C4-2B (cell line): ENCODE data around the gene PPA2.

Experiments
- H3K27ac ChIP-seq: fragments of 450-650 bp; 2 replicates; pipeline ENCODE4 v1.5.1; 2017
- ZFX ChIP-seq: fragments of 450-650 bp; IDR thresholded peaks from 2 replicates; pipeline ENCODE4 v1.6.1; 2017
- TF ChIP-seq, protein P1 (sequence below): fragments of 450-650 bp; conservative IDR thresholded peaks from 2 replicates; pipeline ENCODE4 v1.5.1; 2017; ENCODE audit warnings: mild to moderate bottlenecking

Gene PPA2

GRCh38 chr4:105356194-105356593 lies 117.7 kb downstream of the PPA2 start:
- H3K27ac ChIP-seq: no peak overlapping the region
- TF ChIP-seq, protein P1, sequence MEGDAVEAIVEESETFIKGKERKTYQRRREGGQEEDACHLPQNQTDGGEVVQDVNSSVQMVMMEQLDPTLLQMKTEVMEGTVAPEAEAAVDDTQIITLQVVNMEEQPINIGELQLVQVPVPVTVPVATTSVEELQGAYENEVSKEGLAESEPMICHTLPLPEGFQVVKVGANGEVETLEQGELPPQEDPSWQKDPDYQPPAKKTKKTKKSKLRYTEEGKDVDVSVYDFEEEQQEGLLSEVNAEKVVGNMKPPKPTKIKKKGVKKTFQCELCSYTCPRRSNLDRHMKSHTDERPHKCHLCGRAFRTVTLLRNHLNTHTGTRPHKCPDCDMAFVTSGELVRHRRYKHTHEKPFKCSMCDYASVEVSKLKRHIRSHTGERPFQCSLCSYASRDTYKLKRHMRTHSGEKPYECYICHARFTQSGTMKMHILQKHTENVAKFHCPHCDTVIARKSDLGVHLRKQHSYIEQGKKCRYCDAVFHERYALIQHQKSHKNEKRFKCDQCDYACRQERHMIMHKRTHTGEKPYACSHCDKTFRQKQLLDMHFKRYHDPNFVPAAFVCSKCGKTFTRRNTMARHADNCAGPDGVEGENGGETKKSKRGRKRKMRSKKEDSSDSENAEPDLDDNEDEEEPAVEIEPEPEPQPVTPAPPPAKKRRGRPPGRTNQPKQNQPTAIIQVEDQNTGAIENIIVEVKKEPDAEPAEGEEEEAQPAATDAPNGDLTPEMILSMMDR: no peak
- TF ChIP-seq ZFX: no peak

- no peak for TF ChIP-seq ZFX
- TF ChIP-seq, protein P1: no peak
- H3K27ac ChIP-seq: no peak overlapping the region
Observed at GRCh38 chr4:105352826-105353225, 121.0 kb downstream of the PPA2 start.

GRCh38 chr4:105351861-105352260 lies 122.0 kb downstream of the PPA2 start:
- H3K27ac ChIP-seq: no peak overlapping the region
- TF ChIP-seq, protein P1: no peak
- TF ChIP-seq ZFX: no peak

- no peak overlapping the region for H3K27ac ChIP-seq
- TF ChIP-seq ZFX: no peak
- TF ChIP-seq, protein P1: no peak
Observed at GRCh38 chr4:105350859-105351490, 122.9 kb downstream of the PPA2 start.

GRCh38 chr4:105348719-105349118 lies 125.1 kb downstream of the PPA2 start:
- no peak for TF ChIP-seq ZFX
- TF ChIP-seq, protein P1: no peak
- no peak overlapping the region for H3K27ac ChIP-seq

DNA sequence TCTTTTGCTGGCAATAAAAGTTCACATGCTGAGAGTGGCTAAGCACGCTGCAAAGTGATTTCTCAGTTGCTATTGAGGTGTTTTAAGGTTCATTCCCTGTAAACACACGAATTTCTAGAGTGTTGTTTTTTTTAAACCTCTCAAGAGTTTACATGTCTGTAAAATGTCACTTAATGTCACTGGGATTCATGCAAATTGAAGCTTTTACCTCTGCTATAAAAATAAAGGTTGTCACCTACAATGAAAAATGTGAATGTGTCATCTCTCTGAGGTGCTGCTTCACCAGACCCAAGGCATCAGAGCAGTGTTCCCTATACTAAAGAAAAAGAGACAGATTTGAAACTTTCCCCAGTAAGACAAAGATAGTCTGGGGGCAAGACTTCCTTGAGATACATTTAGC lies 127.0 kb downstream of the PPA2 start:
- TF ChIP-seq ZFX: no peak
- TF ChIP-seq, protein P1: no peak

GRCh38 chr4:105345838-105346237 lies 128.0 kb downstream of the PPA2 start:
- TF ChIP-seq, protein P1: no peak
- TF ChIP-seq ZFX: no peak

More for the DNA sequence above, 127.0 kb downstream of the PPA2 start:
- no peak overlapping the region for H3K27ac ChIP-seq

More at GRCh38 chr4:105345838-105346237, 128.0 kb downstream of the PPA2 start:
- no peak overlapping the region for H3K27ac ChIP-seq
